GM18520 (cell line): Measurements from ENCODE around the gene SERPINA5.
"Not testable (repeated sequence)": the region's sequence is repeated elsewhere in the genome, so short reads cannot be mapped to it uniquely, and the experiment has no call there.

ENCODE experiments used
- ATAC-seq: cut with Tn5 transposase; IDR thresholded peaks from one replicate; pipeline ENCODE4 v1.9.1; 2021; ENCODE audit not compliant: unreplicated experiment

Gene SERPINA5

DNA sequence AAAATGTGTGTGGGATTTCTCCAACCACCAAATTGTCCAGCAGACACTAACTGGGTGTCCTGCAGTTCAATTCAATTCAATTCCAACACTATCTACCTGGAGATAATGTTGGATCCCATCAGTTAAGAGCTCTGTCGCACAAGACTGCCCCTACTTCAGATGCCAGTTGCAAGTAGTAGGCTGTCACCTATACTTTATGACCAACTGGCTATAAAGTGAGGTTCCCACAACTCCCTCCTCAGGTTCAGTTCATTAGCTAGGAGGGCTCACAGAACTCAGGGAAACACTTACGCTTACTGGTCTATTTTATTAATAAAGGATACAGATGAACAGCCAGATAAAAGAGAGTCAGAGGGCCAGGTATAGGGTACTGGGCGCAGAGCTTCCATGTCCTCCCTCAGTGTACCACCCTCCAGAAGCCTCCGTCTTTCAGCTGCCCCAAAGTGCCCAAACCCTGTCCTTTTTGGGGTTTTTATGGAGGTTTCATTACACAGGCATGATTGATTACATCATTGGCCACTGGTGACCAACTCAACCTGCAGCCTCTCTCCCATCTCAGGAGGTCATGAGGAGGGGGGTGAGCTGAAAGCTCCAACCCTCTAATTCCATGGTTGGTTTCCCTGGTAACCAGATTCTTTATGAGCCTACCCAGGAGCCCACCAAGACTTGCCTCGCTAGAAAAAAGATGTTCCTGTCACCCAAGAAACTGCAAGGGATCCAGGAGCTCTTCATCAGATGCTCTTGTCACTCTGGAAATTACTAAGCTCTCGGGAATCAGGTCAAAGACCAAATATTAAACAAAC lies 7.5 kb upstream of the SERPINA5 start:
- ATAC-seq, result no peak

DNA sequence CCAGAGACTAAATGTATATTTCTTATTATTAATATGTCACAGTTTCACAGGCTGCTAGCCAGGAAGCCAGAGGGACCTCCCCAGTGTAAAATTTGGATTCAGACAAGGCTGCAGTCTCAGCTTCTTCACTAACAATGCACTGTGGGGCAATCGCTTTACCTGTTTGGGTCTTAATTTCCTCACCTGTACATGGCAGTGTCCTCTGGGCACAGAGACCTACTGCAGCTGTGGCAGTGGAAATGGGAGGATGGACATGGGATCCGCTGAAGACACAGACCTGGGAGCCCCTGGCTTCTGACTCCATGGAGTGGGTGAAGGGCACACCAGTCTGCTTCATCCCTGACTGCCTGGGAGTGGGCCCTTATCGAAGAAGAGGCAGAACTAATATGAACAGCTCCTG lies 6.9 kb upstream of the SERPINA5 start:
- ATAC-seq, result no peak

DNA sequence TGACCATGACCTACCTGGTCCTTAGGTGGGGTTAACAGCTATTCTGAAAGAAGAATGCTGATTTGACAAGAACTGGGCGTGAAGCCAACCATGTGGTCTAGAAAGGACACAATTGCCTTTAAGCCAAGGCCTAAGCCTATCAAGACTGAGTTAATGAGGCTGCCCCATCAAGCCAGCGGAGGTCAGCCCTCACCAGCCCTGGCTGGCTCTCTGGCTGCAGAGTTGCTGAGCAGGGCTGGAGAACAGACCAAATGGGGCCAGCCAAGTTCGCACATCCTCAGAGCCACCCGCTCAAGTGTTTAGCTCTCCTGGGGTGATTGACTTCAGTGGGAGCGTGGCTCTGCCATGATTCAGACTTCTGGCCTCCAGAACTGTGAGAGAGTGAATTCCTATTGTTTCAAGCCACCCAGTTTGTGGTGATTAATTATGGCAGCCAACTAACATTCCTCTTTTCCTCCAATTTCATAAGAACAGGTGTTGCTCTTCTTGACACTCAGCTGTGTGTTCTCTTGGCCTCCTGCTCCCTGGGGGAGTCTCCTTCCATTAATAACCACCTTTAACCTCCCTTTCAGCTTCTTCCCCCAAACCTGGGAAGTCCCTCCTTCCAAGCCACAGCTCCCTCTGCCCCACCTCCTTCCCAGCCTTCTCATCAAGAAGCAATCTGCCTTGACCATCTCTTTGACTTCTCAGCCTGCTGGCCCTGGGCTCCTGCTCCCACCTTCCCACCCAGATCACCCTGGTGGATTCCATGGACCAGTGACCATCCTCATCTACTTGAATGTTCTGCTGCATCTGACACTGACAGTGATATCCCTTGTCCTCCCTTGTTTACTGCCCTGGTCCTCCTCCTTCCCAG lies 5.3 kb upstream of the SERPINA5 start:
- no peak for ATAC-seq

DNA sequence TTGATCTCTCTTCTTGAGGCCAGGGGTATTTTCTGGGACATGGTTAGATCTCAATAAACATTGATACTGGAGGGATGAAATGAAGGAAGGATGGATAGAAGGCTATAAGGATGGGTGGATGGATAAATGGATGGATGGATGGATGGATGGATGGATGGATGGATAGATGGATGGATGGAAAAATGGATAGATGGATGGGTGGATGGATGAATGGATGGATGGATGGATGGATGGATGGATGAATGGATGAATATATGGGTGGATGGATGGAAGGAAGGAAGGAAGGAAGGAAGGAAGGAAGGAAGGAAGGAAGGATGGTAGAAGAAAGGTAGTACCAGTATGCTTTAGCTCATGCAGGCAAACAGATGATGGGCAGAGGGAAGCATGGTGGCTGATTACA lies 3.8 kb upstream of the SERPINA5 start:
- ATAC-seq, result not testable (repeated sequence)

DNA sequence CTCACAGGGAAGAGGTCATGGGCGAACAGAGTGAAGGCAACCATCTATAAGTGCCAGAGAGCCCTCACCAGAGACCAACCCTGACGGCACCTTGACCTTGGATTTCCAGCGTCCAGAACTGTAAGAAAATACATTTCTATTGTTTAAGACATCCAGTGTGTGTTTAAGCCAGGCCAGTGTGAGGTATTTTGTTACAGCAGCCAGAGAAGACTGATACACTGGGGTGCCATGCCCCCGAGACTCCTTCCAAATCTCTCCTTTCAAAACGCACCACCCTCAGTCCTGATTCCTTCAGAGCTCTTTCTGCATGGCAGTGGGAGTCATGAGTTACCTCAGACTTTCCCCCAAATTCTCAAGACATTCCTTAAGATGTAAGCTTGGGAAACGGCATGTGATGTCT lies 2.5 kb upstream of the SERPINA5 start:
- ATAC-seq, result no peak

DNA sequence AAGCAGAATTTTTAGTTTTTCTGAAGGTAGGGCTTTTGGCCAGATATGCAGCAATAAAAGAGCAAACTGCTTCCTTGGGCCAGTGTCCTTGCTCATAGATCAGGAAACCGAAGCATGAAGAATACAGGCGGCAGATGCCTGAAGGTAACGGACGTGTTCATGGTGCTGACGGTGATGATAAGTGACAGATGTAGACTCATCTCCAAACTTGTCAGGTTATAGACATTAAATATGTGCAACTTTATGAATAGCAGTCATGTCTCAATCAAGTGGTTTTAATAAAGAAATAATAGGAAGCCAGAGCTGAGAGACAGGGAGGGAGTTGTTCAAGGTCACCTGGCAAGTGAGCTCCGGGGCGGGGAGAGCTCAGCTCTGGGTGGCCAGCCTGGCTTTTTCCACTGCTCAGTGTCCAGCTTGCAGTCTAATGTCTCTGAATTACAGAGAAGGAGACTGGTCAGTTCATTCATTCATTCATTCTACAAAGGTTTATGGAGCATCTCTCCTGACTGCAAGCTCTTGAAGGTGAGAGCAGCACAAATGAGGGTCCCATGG lies 1.0 kb downstream of the SERPINA5 start:
- no peak for ATAC-seq

DNA sequence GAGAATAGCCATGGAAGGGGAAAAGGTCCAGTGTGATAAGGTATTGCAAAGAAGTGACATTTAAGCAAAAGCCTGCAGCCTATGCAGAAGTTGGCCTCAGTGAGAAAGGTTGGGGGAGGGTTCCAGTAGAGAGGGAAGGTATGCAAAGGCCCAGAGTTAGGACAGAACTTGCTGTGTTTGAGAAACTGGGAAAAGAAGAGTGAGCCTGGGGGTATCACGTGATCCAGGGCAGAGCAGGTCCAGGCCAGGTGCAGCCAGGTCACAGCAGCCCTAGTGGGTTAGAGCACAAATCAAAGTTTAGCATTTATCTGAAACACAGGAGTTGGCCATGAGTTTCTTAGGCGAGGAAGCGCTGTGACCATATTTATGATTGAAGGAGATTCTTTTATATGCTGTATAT lies 1.6 kb downstream of the SERPINA5 start:
- no peak for ATAC-seq

DNA sequence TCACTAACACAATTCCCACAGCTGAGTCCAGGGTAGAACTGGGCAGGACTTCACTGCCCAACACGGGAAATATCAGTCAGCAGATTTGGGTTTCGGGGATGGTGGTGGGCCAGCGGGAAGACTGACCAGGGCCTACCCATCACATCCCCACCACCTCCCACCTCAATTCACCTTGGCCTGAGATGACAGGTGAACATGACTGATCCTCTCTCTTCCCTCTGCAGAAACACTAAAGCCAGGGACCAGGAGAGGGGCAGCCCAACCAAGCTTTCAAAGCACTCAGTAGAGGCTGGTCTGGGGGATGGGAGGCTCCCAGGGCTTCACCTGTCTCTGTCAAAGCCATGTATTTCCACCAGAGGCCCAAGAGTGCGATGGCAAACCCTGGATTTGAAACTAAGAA lies 2.3 kb downstream of the SERPINA5 start:
- no peak for ATAC-seq

DNA sequence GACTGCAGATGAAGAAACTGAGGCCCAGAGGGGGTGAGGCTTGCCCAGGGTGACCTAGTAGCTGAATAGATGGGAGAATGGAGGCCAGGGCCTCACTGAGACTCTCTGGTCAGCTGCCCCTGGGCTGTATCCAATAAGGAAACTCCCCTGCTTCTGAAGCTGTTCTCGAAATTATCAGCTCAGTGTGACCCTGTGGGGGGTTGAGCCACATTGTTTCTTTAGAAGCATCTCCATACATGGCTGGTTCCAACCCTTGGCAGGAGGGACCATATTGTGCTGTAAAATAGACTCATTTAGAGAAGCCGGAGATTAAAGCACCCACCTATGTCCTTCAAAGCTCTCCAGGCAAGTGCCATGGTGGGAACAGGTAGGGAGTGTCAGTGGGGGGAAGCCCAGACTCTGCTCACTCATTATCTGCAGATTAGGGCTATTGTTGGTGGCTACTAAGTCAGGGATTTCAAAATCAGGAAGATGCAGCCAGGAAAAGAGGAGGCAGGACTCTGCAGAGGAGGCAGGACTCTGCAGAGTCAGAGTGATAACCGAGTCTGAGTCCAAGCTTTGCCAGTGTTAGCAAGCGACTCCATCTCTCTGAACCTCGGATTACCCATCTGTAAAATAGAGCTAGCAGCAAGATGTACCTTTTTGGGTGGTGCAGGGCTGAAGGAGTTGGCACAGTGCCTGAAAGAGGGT lies 3.5 kb downstream of the SERPINA5 start:
- no peak for ATAC-seq

DNA sequence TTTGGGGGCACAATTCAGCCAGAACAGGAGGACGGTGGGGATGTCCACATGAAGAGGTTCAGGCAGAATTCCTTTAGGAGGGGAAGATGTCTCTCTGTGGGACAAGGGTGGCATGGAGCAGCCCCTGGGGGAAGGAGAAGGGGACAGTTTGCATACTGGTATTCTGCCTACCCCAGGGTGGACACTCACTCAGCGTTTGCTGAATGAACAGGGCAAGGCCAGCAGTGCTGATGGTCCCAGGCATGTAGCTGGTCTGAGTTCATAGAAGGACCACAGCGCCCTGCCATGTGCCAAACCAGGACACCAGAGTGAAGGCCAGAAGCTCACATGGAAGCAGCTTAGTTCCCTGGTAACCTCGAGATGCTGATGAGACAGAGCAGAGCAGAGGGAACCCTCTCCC lies 5.4 kb downstream of the SERPINA5 start:
- no peak for ATAC-seq

DNA sequence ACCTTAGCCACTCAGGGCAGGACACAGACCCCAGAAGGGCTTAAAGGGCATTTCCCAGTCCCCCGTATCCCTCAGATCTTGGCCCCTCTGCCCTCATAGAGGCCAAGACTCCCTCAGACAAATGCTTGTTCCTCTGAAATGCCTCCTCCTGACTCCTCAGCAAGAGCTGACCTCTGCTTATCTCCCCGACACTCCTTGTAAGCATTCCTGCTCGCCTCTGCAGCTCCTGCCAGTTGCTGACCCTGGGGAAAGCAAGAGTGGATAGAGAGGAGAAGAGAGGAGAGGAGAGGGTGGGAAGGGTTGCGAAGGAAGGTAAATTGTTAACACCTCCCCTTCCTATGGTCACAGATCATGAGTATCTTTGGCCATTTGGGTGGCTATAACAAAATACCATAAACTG lies 7.1 kb downstream of the SERPINA5 start:
- ATAC-seq, result no peak

DNA sequence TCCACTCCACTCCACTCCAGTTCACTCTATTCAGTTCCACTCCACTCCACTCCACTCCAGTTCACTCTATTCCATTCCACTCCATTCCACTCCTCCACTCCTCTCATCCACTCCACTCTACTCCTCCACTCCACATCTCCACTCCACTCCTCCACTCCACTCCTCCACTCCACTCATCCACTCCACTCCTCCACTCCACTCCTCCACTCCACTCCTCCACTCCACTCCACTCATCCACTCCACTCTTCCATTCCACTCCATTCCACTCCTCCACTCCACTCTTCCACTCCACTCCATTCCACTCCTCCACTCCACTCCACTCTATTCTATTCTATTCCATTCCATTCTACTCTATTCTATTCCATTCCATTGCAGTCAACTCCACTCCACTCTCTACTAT lies 9.8 kb downstream of the SERPINA5 start:
- no peak for ATAC-seq

DNA sequence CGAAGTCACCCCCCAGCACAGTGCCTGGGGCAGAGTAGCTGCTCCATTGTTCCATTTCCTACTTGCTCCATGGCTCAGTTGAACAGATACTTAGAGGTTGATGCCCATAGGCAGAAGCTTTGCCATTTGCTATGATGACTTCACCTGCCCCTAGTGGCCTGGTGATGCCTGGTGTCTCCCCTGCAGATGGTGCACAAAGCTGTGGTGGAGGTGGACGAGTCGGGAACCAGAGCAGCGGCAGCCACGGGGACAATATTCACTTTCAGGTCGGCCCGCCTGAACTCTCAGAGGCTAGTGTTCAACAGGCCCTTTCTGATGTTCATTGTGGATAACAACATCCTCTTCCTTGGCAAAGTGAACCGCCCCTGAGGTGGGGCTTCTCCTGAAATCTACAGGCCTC lies 10.6 kb downstream of the SERPINA5 start:
- ATAC-seq, result no peak

DNA sequence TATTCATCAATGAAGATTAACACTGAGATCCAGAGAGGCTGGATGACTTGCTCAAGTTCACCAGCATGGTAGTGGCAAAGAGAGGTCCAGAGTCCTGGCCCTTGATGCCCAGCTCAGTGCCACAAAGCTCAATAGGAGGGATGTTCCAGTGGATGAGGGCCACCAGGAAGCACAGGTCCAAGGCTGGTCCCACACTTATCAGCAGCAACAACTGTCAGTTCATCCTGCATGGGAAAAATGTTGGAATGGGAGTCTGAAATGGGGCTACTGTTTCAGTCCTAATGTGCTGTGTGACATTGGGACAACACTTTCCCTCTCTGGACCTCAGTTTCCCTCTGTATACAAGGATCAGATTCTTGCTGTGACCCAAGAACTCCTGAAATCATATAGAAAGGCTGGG lies 11.2 kb downstream of the SERPINA5 start:
- no peak for ATAC-seq

DNA sequence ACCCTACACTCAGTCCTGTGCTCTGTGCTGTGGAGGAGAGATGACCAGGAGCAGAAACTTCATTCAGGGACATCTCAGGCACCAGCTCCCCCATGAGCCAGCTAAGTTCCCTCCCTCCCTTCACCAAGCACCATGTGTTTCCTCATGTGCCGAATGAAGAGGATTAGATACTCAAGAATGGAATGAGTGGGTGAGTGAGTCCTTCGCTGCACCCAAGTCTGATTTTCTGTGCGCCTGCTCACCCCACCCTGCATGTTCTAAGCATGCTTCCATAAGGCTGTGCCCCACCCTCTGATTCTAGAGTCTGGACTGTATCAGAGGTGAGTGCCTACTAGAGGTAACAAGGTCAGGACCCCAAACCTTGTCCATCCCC lies 12.1 kb downstream of the SERPINA5 start:
- no peak for ATAC-seq

DNA sequence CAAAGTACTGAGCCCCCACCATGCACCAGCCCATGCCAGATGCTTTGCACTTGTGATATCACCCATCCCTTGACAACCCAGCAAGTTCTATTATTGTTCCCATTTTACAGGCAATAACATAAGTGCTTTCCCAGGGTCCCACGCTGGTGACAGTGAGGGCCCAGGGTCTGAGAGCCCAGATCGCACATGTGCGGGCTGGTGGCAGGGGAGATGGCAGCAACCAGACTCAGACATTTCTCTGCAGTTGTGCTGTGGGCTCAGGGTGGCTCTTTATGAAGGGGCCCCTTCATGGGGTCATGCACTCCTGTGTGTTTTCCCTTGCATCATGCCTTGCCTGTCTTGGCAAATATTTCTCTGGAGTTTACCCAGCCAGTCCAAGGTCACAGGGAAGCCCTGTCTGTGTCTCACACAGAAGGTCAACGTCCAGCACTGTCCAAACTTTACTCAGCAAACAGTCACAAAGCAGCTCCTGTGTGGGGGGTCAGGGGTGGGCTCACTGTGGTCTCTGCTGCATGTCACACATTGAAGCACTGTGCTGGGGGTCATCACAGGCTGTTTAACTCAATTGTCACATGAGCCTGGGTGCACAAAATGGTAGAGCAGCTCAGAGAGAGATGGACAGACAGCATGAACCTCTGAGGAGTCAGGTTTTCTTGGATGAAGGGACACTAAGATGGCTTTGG lies 12.7 kb downstream of the SERPINA5 start:
- ATAC-seq, result no peak

DNA sequence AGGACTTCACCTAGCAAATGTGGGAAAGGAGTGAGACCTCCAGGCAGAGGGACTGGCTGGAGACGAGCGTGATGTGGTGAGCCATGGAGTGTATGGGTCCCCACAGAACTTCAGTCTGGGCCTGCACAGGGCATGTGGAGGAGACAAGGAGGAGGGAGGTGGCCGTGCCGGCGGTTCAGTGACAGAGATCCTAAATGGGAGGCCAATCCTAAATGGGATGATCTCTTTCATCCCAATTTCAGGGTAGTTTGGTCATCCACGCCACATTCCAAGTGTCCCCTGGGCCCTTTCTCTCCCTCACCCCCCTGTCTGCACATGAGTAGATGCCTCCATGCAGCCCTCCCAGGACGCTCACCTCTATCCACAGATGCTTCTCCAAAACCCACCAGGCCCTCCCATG lies 13.2 kb downstream of the SERPINA5 start:
- no peak for ATAC-seq

DNA sequence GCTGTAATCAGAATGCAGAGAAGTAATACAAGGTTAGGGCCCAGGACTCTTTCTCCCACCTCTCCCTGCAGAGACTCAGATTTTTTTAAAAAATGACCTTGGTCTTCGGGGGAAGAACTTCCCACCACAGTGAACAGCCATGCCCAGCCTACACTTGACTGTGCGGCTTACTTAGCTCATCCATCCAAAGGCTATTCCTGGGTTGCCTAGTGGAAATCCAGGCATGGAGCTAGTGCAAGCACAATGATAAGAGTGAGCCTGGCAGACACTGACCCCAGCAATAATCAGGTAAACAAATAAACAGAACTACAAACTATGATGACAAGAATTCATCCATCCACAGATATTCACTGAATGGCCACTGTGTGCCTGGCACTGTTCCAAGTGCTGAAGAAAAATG lies 14.7 kb downstream of the SERPINA5 start:
- no peak for ATAC-seq

DNA sequence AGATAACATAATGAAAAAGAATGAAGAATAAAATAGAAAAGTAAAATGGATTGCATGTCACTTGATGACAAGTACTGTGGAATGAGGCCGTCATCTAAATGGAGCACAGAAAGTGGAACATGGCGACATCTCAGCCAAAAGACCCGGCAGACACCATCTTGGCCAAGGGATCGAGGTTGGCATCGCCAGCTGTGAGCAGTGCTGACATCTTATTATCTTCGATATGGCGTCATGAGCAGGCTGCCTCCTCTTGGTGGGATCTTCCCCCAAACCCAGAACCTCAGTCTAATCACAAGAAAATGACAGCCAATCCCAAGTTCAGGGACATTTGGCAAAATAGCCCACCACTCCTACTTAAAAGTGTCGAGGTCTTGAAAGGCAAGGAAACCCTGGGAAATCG lies 15.1 kb downstream of the SERPINA5 start:
- ATAC-seq, result no peak

DNA sequence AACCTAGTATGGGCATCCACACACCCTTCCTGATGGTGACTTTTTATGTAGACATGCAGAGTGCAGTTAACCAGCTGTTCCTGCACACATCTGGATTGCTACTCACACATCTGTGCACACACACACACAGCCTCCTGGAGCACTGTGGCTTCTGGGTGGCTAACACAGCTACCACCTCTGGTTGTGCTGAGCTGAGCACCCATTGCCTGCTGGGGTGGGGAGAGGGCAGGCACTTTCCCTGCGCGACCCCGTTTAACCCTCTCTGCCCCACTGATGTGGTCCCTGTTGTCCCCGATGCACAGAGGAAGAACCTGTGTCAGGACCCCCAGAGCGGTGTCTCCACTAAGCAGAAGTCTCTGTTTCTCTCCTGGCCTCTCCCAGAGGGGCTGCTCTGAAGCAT lies 16.6 kb downstream of the SERPINA5 start:
- no peak for ATAC-seq

DNA sequence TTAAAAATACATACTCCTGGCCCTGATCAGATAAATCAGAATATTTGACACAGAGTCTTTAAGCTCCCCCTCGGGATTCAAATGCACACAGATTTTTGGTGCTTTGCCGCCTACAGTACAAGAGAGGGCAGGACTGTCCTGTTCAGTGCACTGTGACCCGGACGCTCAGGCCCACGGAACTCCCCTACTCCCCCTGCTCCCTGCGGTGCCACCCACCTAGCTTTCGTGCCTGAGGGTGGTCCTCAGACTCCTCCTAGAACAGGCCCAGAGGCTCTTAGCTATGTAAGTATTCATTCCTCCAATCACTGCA lies 17.2 kb downstream of the SERPINA5 start:
- ATAC-seq, result no peak
